Endothelial cell (in vitro differentiated cells): Measurements from ENCODE around the gene CLEC17A. TPM values are rescaled to one million over a fixed set of nuclear protein-coding genes. Genes with fewer than 3 reads are reported as not detected.
A peak's percentile ranks its signal among the peaks of the same experiment; 100 is the strongest.
"Not testable (repeated sequence)": the region's sequence is repeated elsewhere in the genome, so short reads cannot be mapped to it uniquely, and the experiment has no call there.

Experiments used
- DNase-seq: peaks from one replicate; pipeline ENCODE4 v3.0.0; 2021; ENCODE audit warnings: low spot score
- H3K27ac Mint-ChIP-seq: one replicate; pipeline ENCODE4 v1.8.0; 2021; ENCODE audit warnings: mixed read lengths, inconsistent platforms; ENCODE audit not compliant: unreplicated experiment
- H3K27me3 Mint-ChIP-seq: one replicate; pipeline ENCODE4 v1.8.0; 2021; ENCODE audit warnings: mild to moderate bottlenecking, moderate library complexity, mixed read lengths, inconsistent platforms; ENCODE audit not compliant: unreplicated experiment
- H3K36me3 Mint-ChIP-seq: one replicate; pipeline ENCODE4 v1.8.0; 2021; ENCODE audit warnings: mild to moderate bottlenecking, low read depth, mixed read lengths, inconsistent platforms; ENCODE audit not compliant: unreplicated experiment
- H3K4me1 Mint-ChIP-seq: one replicate; pipeline ENCODE4 v1.8.0; 2021; ENCODE audit warnings: mild to moderate bottlenecking, mixed read lengths, inconsistent platforms; ENCODE audit not compliant: unreplicated experiment
- H3K4me3 Mint-ChIP-seq: one replicate; pipeline ENCODE4 v1.8.0; 2021; ENCODE audit warnings: mild to moderate bottlenecking, mixed read lengths, inconsistent platforms; ENCODE audit not compliant: unreplicated experiment
- H3K9me3 Mint-ChIP-seq: one replicate; pipeline ENCODE4 v1.8.0; 2021; ENCODE audit warnings: mixed read lengths, inconsistent platforms; ENCODE audit not compliant: unreplicated experiment
- CTCF ChIP-seq: fragments of 200-600 bp; sonication (generic); IDR thresholded peaks from one replicate; pipeline ENCODE4 v1.5.0; 2021; ENCODE audit warnings: antibody characterized with exemption; ENCODE audit not compliant: unreplicated experiment
- total RNA-seq: library from RNA; stranded (reverse); fragmentation: NEBNext Ultra II Directional; extraction: Animal tissue kit (Norgen Biotek cat#: 25700); gene quantifications from one replicate; pipeline ENCODE4 v1.2.1, GENCODE V29; 2021; ENCODE audit not compliant: unreplicated experiment

CLEC17A gene
- total RNA-seq, 1 donor from 2014 or later, result not detected

GRCh38 chr19:14561847-14562351, 21.0 kb upstream of the CLEC17A start:
- Mint-ChIP-seq H3K4me3 (no peak overlapping the region), H3K36me3 (no peaks in the 10 kb centered on the region), H3K4me1 (peaks cover 11% of the 10 kb centered on the region), H3K27me3 (peaks cover 3% of the 10 kb centered on the region), H3K9me3 (no peaks in the 10 kb centered on the region), H3K27ac (peak overlapping the region; percentile 52)
- no peak for DNase-seq
- TF ChIP-seq CTCF, result no peak

GRCh38 chr19:14562660-14563589, 20.0 kb upstream of the CLEC17A start:
- Mint-ChIP-seq H3K36me3 (peaks cover 7% of the 10 kb centered on the region), H3K27ac (no peak overlapping the region), H3K4me1 (peaks cover 11% of the 10 kb centered on the region), H3K9me3 (no peaks in the 10 kb centered on the region), H3K27me3 (peaks cover 9% of the 10 kb centered on the region), H3K4me3 (no peak overlapping the region)
- no peak for TF ChIP-seq CTCF
- DNase-seq, result no peak

DNA sequence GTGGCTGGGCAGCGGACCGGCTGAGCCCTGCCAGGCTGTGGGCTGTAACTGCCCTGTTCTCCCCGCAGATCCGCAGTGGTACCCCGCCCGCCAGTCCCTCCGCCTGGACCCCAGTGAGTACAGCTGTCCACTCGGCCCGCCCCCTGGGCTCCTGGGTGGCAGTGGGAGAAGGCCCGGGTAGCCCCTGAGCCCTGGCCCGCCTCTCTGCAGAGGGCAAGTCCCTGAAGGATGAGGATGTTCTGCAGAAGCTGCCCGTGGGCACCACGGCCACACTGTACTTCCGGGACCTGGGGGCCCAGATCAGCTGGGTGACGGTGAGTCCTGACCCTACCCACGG, 19.3 kb upstream of the CLEC17A start:
- peaks cover 10% of the 10 kb centered on the region for H3K27me3 Mint-ChIP-seq
- H3K4me3 Mint-ChIP-seq, result no peak overlapping the region
- TF ChIP-seq CTCF, result no peak
- peaks cover 12% of the 10 kb centered on the region for H3K36me3 Mint-ChIP-seq
- peaks cover 11% of the 10 kb centered on the region for H3K4me1 Mint-ChIP-seq
- no peaks in the 10 kb centered on the region for H3K9me3 Mint-ChIP-seq
- H3K27ac Mint-ChIP-seq, result no peak overlapping the region
- no peak for DNase-seq

DNA sequence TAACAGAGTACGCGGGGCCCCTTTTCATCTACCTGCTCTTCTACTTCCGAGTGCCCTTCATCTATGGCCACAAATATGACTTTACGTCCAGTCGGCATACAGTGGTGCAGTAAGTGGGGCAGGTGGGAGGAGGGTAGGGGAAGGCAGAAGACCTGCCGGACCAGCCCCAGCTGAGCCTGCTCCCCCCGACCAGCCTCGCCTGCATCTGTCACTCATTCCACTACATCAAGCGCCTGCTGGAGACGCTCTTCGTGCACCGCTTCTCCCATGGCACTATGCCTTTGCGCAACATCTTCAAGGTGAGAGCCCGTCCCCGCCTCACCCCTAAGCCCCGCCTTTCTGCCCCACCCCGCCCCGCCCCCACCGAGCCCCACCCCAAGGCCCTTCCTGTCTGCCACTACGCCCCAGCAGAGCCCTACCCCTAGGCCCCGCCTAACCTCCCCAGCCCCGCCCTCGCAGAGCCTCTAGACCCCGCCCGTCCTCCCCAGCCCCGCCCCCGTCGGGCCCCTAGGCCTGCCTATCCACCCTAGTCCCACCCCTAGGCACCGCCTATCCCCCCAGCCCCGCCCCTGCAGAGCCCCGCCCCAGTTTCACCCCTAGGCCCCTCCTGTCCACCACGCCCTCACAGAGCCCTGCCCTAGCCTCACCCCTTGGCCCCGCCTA, 18.8 kb upstream of the CLEC17A start:
- H3K4me3 Mint-ChIP-seq, result no peak overlapping the region
- TF ChIP-seq CTCF, result no peak

DNA sequence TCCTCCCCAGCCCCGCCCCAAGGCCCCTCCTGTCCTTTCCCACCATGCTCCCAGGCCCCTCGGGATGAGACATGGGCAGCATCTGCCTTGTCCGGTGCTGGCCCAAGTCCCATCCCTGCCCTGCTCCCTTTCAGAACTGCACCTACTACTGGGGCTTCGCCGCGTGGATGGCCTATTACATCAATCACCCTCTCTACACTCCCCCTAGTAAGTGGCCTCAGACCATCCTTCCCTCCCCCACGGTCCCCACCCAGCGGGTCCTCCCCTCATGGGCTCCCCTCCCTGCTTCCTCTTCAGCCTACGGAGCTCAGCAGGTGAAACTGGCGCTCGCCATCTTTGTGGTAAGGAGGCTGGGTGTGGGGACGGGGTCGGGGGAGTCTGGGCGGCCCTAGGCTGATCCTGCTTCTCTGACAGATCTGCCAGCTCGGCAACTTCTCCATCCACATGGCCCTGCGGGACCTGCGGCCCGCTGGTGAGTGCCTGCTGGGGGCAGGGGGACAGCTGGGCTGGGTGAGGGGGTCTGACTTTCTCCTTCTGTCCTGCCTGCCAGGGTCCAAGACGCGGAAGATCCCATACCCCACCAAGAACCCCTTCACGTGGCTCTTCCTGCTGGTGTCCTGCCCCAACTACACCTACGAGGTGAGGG, 18.1 kb upstream of the CLEC17A start:
- Mint-ChIP-seq H3K36me3 (peaks cover 12% of the 10 kb centered on the region), H3K27me3 (peaks cover 13% of the 10 kb centered on the region)
- H3K4me1 Mint-ChIP-seq, H3K9me3 Mint-ChIP-seq, H3K27ac Mint-ChIP-seq, DNase-seq, H3K4me3 Mint-ChIP-seq: not testable (repeated sequence)

More for the DNA sequence above, 18.8 kb upstream of the CLEC17A start:
- H3K27me3 Mint-ChIP-seq, result peaks cover 13% of the 10 kb centered on the region
- H3K27ac Mint-ChIP-seq, result no peak overlapping the region
- H3K36me3 Mint-ChIP-seq, result peaks cover 12% of the 10 kb centered on the region
- no peaks in the 10 kb centered on the region for H3K9me3 Mint-ChIP-seq
- H3K4me1 Mint-ChIP-seq, result peaks cover 10% of the 10 kb centered on the region
- DNase-seq, result no peak
